GM12892 (cell line): Measurements from ENCODE around the gene GOLPH3L.

ENCODE experiments used
- POLR2A ChIP-seq: IDR thresholded peaks from 2 replicates; pipeline ENCODE4 v1.6.1; 2011; ENCODE audit warnings: low read depth, low read length, control low read depth
- POLR2AphosphoS5 ChIP-seq: IDR thresholded peaks from 2 replicates; pipeline ENCODE4 v1.6.1; 2011; ENCODE audit warnings: low read depth, low read length, control low read depth
- TAF1 ChIP-seq: IDR thresholded peaks from 2 replicates; pipeline ENCODE4 v1.6.1; 2011; ENCODE audit warnings: low read depth, mild to moderate bottlenecking, control low read depth, low read length, borderline replicate concordance

DNA sequence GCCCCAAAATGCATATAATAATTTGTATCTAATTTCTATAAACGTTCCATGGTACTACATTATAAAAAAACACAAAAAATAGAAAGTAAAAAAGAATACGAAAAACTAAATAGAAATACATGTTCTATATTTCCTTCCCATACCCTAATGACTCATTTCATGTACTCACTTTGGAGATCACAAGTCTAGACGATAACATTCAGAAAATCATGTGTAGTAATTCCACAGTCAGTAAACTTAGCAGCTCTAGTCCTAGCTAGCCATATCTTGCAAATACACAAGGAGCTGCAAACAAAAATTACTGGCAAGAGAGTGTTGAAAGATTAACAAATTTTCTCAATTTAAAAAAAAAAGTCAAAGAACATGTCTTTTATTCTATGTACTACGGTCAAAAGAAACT is 1.4 kb downstream of the GOLPH3L start:
- TF ChIP-seq POLR2AphosphoS5 (no peak), POLR2A (no peak), TAF1 (no peak)
